Measurements from ENCODE around the gene PGM2.

Gene PGM2

DNA sequence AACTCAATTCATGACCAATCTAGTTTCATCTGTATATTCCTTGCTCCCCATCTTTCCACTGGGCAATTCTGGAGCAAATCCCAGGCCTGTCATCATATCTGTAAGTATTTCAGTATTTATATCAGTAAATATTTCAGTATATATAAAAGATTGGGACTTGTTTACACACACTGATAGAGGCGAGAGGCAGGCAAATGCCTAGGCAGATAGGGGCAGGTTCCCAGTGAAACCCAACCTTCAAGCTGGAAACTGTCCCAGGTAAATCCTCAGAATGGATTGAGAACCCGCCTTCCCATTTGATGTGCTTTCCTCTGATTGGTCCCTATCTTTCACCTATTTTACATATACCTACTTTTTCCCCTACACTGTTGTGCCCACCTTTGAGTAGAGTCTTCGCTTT is 40.6 kb downstream of the PGM2 start:
- no peak for DNase-seq

DNA sequence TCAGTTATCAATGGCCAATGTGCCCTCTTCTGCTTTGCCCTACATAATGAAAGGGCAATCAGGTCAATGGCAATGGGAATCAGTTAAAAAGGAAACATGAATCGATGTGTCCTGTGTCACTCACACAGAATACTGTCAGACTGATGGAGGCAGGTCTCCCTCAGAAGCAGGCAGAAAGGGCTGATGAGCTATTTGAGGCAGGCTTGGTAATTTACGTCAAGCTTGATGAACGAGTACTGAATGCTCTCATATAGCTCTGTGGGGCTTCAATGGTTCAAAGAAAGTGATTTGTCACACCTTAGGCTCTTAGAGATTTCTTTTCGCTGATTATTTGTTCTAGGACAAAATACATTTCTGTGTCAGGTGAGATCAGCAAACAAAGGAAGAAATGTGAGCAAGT is 41.8 kb downstream of the PGM2 start:
- DNase-seq, result no peak

DNA sequence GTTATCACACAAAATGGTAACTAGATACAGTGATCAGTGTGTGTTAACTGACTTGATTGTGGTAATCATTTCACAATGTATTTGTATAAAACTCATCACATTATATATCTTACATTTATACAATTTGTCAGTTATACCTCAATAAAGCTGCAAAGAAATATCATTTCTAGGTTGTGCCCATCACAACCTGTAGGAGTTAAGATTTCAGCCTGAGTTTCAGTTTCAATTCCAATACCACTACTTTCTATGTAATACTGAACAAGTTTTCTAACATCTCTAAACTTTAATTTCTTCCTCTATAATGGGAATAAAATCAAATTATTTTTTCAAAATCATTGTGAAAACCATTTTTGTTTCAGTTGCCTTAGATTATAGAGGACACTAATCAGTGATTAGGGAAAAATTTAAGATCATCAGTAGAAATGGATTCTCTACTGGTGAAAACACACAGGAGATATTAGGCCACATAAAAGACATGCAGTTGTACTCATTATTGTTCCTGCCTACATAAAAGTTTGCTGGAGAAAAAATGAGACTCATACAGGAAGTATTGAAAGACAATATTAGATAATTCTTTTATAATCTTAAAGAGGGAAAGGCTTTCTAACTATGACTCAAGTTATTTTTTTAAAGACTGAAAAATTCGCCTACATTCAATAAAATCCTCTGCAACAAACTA is 46.0 kb downstream of the PGM2 start:
- DNase-seq, result no peak

DNA sequence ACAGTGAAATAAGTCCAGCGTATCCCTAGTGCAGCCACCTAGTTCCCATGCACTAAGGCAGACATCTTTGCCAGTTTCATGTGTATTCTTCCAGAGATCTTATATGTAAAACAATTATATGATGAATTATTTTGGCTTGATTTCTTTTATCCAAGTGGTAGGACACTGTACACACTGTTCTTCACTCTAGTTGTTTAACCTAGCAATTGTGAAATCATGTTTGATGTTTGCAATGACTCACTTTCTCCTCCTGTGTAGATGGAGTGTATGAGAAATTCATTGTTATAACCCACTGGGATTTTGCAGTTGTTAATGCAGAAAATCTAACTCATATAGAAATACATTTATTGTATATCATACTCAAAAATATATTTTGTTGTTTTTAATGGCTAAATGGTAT is 46.9 kb downstream of the PGM2 start:
- peak; percentile 25 for DNase-seq

- no peak for DNase-seq
Measured at GRCh38 chr4:37876156-37876555, 49.7 kb downstream of the PGM2 start.

DNA sequence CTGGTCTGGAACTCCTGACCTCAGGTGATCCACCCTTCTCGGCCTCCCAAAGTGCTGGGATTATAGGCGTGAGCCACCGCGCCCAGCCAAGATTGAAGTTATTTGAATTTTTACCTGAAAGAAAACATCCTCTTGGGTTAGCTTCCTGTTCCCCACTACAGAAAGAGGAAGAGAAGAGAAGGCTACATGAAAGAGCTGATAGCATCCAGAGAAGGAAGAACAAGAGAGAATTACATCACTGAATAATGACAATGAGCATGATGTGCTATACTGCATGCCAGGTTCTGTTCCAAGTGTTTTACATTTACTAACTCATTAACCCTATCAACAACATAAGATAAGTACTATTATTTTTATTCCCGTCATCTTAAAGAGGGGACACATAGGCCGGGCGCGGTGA is 52.9 kb downstream of the PGM2 start:
- DNase-seq, result peak; percentile 56

- DNase-seq, result no peak
Measured at GRCh38 chr4:37881811-37882210, 55.3 kb downstream of the PGM2 start.

- no peak for DNase-seq
Measured at GRCh38 chr4:37882665-37883296, 56.3 kb downstream of the PGM2 start.

DNA sequence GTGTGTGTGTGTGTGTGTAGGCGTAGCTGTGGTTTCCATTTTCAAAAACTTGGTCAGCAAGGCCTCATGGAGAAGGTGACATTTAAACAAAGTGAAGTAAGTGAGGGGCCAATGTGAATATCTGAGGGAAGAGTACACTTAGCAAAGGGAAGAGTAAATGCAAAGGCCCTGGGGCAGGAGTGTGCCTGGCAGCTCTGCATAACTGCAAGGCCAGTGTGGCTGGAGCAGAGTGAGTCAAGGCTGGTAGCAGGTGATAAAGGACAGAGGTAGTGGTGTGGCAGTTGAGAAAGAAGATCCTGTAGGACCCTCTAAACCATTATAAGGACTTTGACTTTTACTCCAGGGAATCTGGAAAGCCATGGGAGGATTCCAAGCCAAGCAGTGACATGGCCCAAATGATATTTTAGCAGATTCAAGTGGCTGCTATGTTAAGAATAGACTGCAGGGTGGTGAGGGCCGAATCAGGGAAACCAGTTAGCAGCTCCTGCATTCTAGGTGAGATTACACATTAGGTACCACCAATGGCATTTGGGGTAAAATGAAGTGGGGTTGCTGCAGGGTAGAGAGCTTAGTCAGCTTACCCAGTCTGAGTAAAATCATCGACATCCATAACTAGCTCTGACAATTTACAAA is 58.5 kb downstream of the PGM2 start:
- DNase-seq, result no peak

GRCh38 chr4:37885496-37885895 is 59.0 kb downstream of the PGM2 start:
- DNase-seq, result peak; percentile 63

DNA sequence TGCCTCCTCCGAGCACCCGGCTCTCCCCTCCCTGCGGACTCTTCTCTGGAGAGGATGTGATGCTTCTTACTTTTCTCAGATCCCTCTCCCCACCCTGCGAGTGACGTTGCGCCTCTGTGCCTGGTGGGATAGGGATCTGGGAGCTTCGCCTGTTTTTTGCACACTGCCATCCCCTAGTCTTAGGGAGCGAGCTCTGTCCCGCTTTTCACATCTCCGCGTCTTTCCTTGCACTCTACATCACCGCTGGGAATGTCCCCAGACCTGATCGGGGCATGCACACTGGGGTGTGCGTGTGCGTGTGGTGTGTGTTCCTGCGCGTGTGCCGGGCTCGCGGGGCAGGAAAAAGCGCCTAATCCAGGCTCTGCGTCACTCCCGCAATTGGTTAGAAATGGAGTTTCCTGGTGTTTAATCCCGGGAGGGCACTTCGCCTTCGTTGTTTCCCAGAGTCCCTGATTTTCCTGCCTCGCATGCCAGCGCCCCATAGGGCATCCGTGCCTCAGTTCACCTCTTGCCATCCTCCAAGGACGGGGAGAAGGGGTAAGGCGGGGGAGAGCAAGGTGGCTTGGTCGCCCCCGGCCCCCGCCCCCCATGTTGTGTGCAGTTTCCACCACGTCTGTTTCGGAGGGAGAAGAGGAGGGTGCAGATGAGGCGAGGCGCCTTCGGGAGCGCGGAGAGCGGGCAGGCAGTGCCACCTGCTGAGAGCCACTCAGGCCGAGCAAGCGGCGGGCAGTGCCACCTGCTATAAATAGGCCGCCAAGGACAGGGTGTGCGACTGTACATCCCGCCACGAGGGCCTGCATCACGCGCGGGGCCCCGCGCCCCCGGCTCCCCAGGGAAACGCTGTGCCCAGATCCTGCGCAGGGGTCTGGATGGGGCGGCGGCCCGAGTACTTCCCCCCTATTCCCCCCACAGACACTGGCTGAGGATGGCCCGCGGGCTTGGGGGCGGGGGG is 63.6 kb downstream of the PGM2 start:
- DNase-seq, result peak; percentile 72

GRCh38 chr4:37890801-37891259 is 64.3 kb downstream of the PGM2 start, which contains the start of gene TBC1D1:
Gene TBC1D1 (plus strand): TSS chr4:37891084. CDS start chr4:37902096, 11,012 bp downstream.
- DNase-seq, result peak; percentile 35

- DNase-seq, result peak; percentile 46
Measured at GRCh38 chr4:37891260-37892159, 65.0 kb downstream of the PGM2 start.

- DNase-seq, result peak; percentile 66
Measured at GRCh38 chr4:37892641-37893040, 66.2 kb downstream of the PGM2 start.

DNA sequence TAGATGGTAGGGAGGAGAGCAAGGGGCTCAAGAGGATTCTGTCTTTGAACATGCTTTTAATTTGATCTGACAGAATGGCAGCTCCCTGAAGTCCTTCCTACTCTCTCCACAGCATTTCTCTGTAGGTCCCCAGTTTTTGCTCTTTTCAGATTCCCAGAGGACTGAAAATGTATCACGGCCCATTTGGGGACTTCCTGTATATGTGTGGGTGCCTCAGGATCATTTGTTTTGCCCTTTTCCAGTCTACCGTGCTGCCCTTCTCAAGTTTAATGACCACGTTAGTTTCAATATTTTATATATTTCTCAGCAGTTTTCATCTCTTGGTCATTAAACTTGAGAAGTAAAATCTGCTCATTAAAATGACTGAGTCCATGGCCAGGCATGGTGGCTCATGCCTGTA is 66.7 kb downstream of the PGM2 start:
- DNase-seq, result no peak

DNA sequence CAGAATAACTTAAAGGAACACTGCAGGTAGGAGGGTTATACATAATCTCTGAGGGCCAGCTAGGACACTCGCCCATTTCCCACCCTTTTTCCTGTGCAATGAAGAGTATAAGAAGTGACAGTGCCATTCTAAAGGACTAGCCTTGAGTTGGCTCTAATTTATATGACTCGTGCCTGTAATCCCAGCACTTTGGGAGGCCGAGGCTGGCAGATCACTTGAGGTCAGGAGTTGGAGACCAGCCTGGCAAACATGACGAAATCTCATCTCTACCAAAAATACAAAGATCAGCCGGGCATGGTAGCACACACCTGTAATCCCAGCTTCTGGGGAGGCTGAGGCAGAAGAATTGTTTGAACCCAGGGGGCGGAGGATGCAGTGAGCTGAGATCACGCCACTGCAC is 68.8 kb downstream of the PGM2 start:
- DNase-seq, result no peak

DNA sequence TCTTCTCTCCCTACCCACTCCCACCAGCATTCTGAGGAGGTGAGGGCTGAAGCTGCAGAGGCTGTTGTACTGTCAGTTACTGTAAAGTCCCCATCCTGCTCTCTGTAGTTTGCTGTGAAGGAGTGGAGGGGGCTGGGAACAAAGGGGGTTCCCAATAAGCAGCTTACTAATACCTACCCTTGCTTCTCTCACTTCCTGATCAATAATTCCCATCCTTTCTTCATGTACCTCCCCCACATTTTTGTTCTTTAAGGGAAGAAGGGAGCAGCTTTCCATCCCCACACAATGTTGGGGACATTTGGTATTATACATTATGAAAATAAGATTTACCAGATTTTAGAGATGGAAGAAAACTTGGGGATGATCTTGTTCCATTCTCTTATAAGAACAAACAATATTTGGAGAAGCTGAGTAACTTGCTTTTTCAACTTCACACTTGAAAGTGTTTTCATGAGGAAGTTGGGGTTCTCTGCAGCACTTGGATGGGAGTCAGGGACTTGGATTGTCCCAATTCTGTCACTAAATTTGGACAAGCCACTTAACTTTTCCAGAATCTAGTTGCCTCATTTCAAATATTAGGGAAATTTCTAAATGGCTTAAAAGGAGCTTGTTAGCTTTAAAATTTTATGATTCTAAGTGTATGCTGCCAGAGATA is 69.8 kb downstream of the PGM2 start:
- DNase-seq, result no peak

GRCh38 chr4:37902212-37902611 is 75.7 kb downstream of the PGM2 start:
- DNase-seq, result no peak

GRCh38 chr4:37902738-37903693 is 76.5 kb downstream of the PGM2 start:
- DNase-seq, result no peak

GRCh38 chr4:37903901-37904300 is 77.4 kb downstream of the PGM2 start:
- no peak for DNase-seq

Measured in hematopoietic multipotent progenitor cell treated with erythropoietin and hydrocortisone succinate and interleukin-3 and kit ligand, for 4 days (in vitro differentiated cells).